HG02884 (cell line): ENCODE results near the gene ELP6.
A peak's percentile ranks its signal among the peaks of the same experiment; 100 is the strongest.

Source experiments
- ATAC-seq: cut with Tn5 transposase; IDR thresholded peaks from one replicate; pipeline ENCODE4 v1.9.1; 2021; ENCODE audit warnings: mild to moderate bottlenecking, moderate library complexity; ENCODE audit not compliant: unreplicated experiment

ELP6 gene, protein sequence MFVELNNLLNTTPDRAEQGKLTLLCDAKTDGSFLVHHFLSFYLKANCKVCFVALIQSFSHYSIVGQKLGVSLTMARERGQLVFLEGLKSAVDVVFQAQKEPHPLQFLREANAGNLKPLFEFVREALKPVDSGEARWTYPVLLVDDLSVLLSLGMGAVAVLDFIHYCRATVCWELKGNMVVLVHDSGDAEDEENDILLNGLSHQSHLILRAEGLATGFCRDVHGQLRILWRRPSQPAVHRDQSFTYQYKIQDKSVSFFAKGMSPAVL

DNA sequence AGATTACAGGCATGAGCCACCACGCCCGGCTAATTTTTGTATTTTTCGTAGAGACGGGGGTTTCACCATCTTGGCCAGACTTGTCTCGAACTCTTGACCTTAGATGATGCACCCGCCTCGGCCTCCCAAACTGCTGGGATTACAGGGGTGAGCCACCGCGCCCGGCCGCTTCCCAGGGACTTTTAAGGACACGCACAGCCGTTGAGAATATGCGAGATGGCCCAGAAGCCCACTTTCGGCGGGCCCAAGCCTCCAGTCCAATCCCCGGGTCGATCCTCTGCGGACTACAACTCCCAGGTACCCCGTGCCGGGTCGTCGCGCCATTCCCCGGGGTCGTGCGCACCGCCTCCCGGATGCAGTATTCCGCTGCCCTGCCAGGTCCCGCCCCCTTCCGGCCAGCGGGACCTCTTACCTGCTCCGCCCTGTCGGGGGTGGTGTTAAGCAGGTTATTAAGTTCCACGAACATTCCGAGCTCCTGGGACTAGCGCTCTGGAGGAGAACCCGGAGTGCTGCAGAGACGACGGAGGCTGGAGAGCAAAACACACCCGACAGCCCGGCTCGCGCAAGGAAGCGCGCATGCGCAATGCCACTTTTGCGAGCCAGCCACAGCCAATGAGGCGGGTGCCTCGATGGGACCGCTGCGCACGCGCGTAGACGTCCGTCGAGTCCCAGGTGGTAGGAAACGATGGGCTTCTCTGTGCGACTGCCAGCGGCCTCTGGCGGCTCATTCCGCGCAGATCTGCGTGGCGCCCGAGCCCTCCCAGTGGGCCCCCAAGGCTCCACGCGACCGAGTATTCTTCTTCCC lies at the start of gene ELP6:
TSS of gene ELP6 (minus strand) at position 588 of the 805 bp plus-strand sequence. CDS start at position 466, 122 bp downstream.
- peak; percentile 90 for ATAC-seq

DNA sequence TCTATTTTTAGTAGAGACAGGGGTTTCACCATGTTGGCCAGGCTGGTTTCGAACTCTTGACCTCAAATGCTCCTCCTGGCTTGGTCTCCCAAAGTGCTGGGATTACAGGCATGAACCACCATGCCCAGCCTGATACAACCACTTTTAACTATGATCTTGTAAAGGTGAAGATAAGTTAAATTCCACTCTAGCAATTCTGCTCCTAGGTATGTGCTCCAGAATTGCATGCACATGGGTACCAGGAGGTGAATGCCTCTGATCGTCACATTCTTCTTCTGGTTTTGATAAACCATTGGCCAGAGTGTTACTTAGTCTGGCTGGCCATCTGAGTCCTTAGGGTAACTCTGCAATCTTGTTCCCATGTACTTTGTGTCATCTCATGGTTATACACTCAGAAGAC lies 42.8 kb upstream of the ELP6 start:
- ATAC-seq = no peak

DNA sequence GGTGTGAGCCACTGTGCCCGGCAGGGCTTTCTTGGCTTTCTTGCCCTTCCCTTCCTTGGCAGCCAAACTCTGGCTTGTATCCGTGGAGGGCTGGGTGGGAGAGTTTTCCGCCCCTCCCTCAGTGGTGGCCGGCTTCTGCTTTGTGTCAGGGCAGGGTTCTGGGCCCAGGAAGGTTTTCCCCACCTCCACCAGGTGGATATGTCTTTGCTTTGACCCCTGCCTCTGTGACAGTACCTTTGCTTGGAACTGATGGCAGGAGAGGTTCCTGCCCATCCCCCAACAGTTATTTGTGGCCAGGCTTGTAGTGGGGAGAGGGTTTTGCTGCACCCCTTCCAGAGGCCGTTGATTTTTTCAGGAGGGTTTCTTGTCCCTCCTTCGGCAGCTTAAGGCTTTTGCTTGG lies 40.8 kb upstream of the ELP6 start:
- ATAC-seq = no peak

DNA sequence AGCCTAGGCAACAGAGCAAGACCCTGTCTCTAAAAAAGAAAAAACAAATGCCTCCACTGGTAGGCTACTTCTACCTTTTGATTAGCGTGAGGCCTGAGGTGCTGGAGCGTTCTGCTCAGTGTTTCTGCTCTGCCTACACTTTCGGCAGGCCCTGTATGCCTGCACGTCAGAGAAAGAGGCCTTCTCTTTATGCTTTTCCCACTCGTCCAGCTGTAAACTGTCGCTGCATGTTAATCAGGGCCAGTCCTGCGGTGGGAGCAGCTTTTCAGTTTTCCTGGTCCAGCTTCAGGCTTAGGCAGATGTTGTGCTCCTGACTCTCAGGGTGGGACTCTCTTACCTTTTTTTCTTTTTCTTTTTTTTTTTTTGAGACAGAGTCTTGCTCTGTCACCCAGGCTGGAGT lies 39.9 kb upstream of the ELP6 start:
- ATAC-seq = no peak

DNA sequence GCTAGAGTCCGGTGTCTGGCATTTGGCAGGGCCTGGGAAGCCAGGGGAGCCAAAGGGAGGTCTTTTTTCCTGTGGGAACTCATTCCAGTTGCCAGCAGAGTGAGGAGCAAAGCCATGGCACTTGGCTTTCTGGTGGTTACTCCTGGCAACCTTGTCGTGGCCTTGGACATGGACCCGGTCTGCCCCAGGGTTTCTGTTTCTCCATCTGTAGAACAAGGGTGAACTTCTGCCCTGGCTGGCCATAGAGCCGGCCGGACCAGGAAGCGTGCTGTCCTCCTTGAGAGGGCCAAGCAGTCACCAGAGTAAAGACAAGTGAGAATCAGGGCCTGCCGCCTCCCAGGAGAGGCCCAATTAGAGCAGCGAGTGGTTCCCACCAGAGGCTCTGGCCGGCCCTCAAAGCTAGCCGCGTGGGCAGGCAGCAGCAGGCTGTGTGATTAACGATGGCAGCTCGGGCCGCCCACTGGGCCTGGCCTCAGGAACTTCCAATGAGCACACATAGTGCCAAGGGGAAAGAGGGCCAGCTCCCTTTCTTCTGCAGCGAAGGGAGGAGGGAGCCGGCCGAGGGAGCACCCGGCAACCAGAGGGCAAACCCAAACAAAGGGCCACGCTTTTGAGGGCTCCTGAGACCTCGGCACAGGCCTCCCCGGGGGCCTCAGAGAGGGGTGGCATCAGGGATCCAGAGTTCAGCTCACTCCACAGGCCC lies 29.1 kb upstream of the ELP6 start:
- ATAC-seq = no peak

DNA sequence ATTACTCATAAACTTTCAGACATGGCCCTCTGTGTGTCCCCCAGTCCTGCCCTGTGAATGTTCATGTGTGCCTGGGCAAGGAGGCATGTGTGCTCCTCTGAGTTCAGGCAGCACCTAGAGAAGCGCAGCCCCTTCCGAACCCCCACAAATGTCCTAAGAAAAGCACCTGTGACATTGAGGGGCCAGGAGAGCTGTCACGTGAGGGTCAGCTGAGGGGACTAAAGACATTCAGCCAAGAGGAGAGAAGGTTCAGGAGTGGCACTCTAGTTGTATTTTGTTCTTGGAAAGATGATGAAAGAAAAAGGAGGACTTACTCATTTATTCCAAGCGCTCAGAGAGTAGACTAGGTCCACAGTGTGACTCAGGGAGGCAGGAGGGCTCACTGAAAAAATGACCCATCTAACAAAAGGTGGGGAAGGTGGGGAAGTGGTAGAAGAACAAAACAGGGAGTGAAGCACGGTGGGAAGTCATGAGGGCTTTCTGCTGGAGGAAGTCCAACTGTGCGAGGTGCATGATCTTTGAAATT lies 28.1 kb upstream of the ELP6 start:
- no peak for ATAC-seq

DNA sequence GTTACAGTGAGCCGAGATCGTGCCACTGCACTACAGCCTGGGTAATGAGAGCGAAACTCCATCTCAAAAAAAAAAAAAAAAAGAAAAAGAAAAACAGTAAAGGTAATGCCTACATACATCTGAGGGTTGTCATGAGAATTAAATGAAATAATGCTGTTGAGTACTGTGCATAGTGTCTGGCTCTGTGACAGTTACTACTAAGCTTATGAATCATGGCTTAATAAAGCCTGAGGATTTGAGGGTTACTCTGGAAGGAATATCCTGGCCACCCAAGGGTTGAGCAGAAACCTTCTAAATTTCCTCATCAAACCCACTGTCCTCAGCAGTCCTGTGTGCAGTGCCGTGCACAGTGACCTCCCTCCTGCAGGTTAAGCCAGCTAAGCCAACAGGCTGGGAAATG lies 26.8 kb upstream of the ELP6 start:
- no peak for ATAC-seq

DNA sequence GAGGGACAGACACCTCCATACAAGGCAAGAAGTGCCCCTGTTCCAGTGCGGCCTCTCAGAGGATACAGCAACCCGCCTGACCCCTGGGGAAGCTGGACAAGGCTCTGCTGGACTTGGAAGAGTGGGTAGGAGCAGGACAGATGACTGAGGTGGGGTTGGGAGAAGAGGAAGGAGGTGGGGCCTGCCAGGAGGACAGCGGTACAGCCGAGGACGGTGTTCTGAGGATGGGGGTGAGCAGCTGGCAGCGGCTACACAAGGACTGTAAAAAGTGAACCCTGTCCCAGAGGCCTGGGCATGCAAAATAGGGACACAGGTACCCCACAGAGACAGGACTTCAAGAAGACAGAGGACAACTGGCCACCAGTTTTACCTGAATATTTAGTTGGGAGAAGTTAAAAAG lies 23.5 kb upstream of the ELP6 start:
- no peak for ATAC-seq

DNA sequence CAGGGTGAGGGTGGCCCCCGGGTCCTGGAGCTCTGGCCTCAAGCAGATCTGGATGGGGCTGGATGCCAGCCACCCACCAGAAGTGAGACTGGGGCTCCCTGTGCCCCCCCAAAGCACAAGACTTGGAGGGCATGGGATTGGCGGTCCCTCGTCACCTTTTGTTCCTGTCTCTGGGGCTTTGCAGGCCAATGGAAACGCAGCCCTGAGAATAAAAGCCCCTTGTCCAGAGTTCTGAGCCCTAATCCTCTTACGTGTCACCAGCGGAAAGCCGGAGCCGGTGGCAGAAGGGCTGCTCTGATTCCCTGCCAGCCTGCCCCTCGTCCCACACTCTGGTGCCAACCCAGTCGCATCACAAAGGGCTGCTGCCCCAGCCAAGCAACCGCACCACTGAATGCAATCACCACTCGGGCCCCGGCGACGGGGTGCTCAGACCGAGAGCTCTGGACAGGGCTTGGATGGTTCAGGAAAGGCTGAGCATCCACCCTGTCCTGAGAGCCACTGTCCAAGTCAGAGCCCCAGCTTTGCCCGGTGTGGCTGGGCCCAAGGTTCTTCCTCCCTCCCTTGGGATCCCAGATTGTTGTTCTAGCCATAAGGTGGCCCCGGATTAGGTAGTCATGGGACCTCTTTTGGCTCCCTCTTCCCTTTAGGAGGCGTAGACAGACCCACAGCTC lies 22.8 kb upstream of the ELP6 start:
- ATAC-seq = no peak

DNA sequence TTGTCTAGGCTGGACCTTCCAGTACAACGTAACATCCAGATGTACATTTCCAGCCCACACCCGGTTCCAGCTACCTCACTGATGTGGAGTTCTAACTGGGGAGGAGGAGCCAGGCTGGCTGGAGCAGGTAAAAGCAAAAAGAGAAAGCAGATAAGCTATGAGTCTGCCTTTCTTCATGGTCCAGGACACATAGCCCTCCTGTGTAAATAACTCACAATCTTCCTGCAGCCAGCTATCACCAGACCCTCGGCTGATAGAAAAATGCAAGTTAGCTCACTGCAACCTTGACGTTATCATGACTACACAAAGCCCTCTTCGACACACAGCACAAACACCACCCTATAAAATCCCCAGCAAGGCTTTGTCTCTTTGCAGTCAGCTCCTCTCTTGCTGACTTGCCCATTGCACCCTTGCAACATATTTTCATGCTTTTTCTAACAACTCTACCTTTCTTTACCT lies 20.5 kb upstream of the ELP6 start:
- no peak for ATAC-seq

DNA sequence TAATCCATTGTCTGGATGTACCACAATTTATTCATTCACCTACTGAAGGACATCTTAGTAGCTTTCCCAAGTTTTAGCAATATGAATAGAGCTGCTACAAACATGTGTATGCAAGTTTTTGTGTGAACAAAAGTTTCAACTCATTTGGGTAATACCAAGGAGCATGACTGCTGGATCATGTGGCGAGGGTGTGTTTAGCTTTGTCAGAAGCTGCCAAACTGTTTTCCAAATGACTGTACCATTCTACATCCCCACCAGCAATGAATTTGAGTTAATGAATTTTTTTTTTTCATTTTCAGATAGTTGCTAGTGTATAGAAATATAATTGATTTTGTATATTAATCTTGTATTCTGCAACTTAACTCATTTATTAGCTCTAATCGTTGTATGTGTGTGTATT lies 20.0 kb upstream of the ELP6 start:
- ATAC-seq = no peak

DNA sequence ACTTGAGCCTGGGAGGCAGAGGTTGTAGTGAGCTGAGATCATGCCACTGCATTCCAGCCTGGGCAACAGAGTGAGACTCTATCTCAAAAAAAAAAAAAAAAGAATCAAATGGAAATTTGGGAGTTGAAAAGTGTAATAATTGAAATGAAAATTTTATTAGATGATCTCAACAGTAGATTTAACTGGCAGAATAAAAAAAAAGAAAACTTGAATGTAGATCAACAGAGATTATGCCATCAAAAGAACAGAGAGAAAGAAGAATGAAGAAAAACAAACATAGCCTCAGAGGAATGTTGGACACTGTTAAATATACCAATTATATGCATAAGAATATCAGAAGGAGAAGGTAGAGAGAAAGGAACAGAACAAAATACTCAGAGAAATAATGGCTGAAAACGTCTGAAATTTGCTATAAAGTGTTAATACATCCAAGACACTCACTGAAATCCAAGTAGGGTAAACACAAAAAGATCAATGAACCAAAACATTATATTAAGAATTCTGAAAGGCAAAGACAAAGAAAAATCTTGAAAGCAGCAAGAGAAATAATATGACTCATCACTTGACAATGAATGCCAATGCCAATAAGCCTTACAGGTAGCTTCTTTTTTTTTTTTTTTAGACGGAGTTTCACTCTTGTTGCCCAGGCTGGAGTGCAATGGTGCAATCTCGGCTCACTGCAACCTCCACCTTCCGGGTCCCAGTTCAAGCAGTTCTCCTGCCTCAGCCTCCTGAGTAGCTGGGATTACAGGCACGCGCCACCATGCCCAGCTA lies 14.6 kb upstream of the ELP6 start:
- ATAC-seq = no peak

DNA sequence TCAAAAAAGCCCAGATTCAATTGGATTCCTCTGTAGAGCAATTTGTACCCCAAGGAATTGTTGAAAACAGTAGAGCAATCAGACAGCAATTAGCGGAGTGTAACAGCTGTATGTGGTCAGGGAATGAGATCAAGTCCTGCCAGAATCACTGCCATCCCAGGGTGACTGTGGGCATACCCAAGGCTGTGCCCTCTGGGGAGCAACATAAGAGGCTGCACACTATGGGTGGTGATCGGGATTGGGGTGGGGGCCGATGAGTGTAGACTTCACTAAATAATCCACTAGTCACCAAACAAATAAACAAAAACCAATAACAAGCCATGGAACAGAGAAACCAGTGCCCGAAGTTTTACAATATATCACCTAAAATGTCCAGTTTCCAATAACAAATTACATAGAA lies 12.1 kb upstream of the ELP6 start:
- ATAC-seq = no peak

DNA sequence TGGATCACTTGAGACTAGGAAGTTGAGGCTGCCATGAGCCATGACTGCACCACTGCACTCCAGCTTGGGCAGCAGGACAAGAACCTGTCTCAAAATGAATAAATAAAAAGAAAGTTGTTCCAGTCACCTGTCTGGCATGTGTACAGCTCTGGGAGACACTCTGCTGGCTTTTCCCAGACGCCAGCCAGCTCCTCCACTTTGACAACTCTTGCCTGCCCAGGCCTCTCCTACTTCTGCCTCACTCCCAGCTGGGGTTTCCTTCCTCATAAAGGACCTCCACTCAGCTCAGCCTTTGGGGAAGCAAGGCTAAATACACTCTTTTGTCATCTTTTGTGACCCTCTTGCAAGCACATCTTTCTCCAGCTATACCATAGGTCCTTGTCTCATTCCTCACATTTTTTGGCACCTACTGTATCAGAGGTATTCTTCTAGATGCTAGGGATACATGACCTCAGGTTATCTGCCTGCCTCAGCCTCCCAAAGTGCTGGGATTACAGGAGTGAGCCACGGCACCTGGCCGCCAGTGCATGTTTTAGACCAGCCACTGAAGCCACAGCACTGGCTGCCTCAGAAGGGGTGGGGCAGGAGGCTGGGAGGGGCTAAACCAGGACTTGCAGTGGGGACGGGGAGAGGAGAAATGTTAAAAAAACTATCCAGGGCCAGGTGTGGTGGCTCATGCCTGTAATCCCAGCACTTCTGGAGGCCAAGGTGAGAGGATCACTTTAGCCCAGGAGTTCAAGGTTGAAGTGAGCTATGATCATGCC lies 10.0 kb upstream of the ELP6 start:
- ATAC-seq = no peak

DNA sequence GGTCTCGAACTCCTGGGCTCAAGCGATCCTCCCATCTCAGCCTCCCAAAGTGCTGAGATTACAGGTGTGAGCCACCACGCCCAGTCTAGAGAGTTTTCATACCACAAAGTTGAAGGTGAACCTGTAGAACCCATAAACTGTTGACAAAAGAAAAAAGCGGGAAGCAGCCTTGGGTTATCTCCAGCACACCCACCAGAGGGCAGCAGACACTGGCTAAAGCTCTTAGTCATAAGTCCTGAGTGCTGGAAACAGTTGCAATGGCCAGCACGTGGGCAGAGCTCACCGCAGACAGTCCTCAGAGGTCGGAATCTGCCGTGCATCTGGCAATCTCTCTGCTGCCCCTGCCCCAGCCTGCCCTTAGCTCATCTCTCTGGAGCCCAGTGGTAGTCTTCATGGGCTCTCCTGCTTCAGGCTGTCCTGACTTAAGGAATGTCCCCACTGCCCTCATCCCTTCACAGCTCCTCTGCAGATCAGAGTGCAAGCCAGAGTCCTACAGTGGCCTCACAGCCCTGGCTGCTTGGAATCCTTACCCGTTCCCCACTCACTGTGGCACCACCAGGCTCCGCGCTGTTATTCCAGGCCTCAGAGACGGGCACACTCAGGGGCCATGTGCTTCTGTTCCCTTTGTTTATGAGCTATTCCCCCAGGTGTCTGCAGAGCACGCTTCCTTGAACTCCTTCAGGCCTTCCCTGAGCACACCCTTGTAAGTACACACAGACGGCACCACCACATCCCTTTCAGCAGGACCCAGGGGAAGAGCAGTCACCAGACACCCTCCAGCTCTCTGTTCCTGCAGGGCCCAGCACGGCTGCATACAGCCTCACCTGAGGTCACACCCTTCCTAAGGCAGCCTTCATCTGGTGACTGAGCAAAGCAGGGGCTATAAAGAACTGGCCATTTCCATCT lies 8.8 kb upstream of the ELP6 start:
- no peak for ATAC-seq

DNA sequence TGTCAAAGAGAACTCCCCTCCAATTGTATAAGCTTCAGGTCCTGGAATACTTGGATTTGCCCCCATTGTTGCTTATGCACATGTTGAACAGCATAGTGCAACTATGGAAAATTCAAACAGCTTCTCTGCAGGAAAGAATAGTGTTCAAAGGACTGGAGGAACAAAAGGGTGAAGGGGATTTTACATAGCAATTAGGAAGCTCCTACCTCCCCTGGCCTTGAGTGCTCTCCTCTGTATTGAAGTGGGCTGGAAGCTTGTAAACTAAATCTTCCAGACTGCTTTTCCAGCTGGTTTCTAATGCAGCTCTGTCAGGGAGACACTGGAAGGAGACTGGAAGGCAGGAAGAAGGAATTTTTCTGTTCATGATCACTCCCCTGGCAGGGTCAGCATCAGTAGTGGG lies 7.2 kb upstream of the ELP6 start:
- no peak for ATAC-seq

DNA sequence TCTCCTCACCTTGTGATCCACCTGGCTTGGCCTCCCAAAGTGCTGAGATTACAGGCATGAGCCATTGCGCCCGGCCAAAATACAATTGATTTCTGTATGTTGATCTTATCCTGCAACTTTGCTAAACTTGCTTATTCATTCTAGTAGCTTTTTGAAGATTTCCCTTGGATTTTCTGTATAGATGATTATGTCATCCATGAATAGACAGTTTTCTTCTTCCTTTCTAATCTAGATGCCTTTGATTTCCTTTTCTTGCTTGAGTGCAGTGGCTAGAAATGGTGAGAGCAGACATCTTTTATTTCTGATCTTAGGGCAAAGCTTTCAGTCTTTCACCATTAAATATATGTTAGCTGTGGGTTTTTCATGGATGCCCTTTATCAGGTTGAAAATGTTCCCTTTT lies 4.4 kb upstream of the ELP6 start:
- ATAC-seq = no peak

DNA sequence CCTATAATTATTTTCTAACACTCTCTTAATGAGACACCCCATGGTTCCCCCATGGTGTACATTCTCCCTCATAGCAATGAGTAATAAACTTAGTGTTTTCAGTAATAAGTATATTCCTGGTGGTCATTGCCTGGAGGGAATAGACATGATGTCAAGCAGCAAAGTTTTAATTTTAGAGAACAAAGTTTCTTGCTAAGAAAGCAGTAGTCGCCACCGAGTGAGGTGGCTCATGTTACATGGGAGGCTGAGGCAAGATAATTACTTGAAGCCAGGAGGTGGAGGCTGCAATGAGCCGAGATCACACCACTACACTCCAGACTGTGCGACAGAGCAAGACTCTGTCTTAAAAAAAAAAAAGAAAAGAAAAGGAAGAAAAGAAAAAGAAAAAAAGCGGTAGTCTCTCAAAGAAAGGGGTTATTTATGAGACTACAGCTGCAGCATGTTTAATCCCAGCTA lies 2.4 kb upstream of the ELP6 start:
- no peak for ATAC-seq
